H1 (cell line): ENCODE measurements around the gene APOBR. TPM values are rescaled to one million over a fixed set of nuclear protein-coding genes. Genes with fewer than 3 reads are reported as not detected.

Source experiments
- CTCF ChIA-PET: fragments of 300-600 bp; sonication (Branson Sonifier 250); formaldehyde crosslinking; loops from one replicate; lab custom pipeline; 2021; ENCODE audit not compliant: partially characterized antibody; lab: Charles Lee
- POLR2A ChIA-PET: fragments of 300-600 bp; sonication (Branson Sonifier 250); formaldehyde crosslinking; loops from one replicate; lab custom pipeline; 2021; ENCODE audit warnings: inconsistent platforms; ENCODE audit not compliant: partially characterized antibody; lab: Charles Lee
- DNase-seq, 2 experiments: peaks; one replicate each; pipeline versions ENCODE4 v3.0.0 to v3.0.0-alpha.2; 2010 to 2022; ENCODE audit warnings: low spot score in 2 of 2, low read depth in 1 of 2, mixed read lengths in 1 of 2
- FAIRE-seq: peaks from 2 replicates; lab custom pipeline; 2011; peaks lifted over from hg19 to GRCh38; lab: Jason Lieb, UNC
- H2AFZ ChIP-seq: 2 replicates; pipeline ENCODE4 v1.8.1; 2012; ENCODE audit warnings: low read length, inconsistent platforms
- H2AK5ac ChIP-seq: 2 replicates; pipeline ENCODE4 v1.6.1; 2013; ENCODE audit warnings: low read depth, low read length
- H2BK120ac ChIP-seq: replicated peaks from 2 replicates; pipeline ENCODE3; 2013; ENCODE audit warnings: low read depth, low read length, inconsistent platforms
- H2BK12ac ChIP-seq: 2 replicates; pipeline ENCODE4 v1.6.1; 2013; ENCODE audit warnings: low read depth, low read length
- H2BK15ac ChIP-seq: 2 replicates; pipeline ENCODE4 v1.6.1; 2013; ENCODE audit warnings: low read length
- H2BK20ac ChIP-seq: 2 replicates; pipeline ENCODE4 v1.6.1; 2013; ENCODE audit warnings: low read length
- H2BK5ac ChIP-seq: 2 replicates; pipeline ENCODE4 v1.6.1; 2013; ENCODE audit warnings: low read depth, low read length
- H3K14ac ChIP-seq: 2 replicates; pipeline ENCODE4 v1.6.1; 2013; ENCODE audit warnings: inconsistent platforms; ENCODE audit not compliant: insufficient read length
- H3K18ac ChIP-seq: 2 replicates; pipeline ENCODE4 v1.6.1; 2013; ENCODE audit warnings: low read length; ENCODE audit errors: extremely low read depth
- H3K23ac ChIP-seq: 2 replicates; pipeline ENCODE4 v1.6.1; 2013; ENCODE audit warnings: inconsistent platforms; ENCODE audit not compliant: insufficient read length
- H3K23me2 ChIP-seq: 2 replicates; pipeline ENCODE4 v1.6.1; 2013; ENCODE audit warnings: low read depth, low read length
- H3K27ac ChIP-seq: 2 replicates; pipeline ENCODE4 v1.6.1; 2011; ENCODE audit warnings: low read depth, low read length, inconsistent platforms
- H3K27me3 ChIP-seq, 4 experiments: replicated peaks in 1 of 4; 1 replicate in 1 of 4; 2 replicates in 3 of 4; pipeline versions ENCODE4 v1.6.1 to v1.8.1; 2011 to 2013; ENCODE audit warnings: low read length in 3 of 4, mild to moderate bottlenecking in 3 of 4, inconsistent platforms in 2 of 4, mixed read lengths in 2 of 4, moderate library complexity in 1 of 4; ENCODE audit not compliant: control insufficient read depth in 3 of 4, insufficient read depth in 3 of 4; ENCODE audit errors: extremely low read depth in 1 of 4
- H3K36me3 ChIP-seq, 4 experiments: 2 replicates each; pipeline versions ENCODE4 v1.6.1 to v1.8.1; 2011 to 2013; ENCODE audit warnings: mild to moderate bottlenecking in 4 of 4, low read length in 3 of 4, moderate library complexity in 2 of 4, control low read depth in 1 of 4, inconsistent platforms in 1 of 4; ENCODE audit not compliant: insufficient read depth in 4 of 4, control insufficient read depth in 2 of 4
- H3K4ac ChIP-seq: replicated peaks from 2 replicates; pipeline ENCODE3; 2013; ENCODE audit warnings: low read length, low read depth, mixed read lengths, inconsistent platforms; ENCODE audit not compliant: insufficient read length
- H3K4me1 ChIP-seq, 4 experiments: replicated peaks in 1 of 4; 1 replicate in 1 of 4; 2 replicates in 3 of 4; pipeline versions ENCODE4 v1.6.1 to v1.8.1; 2011 to 2013; ENCODE audit warnings: low read length in 3 of 4, inconsistent platforms in 2 of 4, mixed read lengths in 1 of 4; ENCODE audit not compliant: insufficient read depth in 4 of 4, control insufficient read depth in 3 of 4
- H3K4me2 ChIP-seq, 2 experiments: 2 replicates each; pipeline versions ENCODE4 v1.6.1 to v1.8.1; 2011 to 2013; ENCODE audit warnings: low read depth in 2 of 2, low read length in 2 of 2, control low read depth in 1 of 2, inconsistent platforms in 1 of 2, mild to moderate bottlenecking in 1 of 2; ENCODE audit not compliant: insufficient read depth in 1 of 2
- H3K4me3 ChIP-seq, 4 experiments: fragments of 200-600, 300-600 bp in 1 of 4; sonication (generic), shearing (Covaris generic), sonication (Bioruptor Twin) in 1 of 4; 2 replicates each; pipeline versions ENCODE4 v1.5.1 to v1.8.1; 2011 to 2016; ENCODE audit warnings: low read length in 4 of 4, low read depth in 3 of 4, control low read depth in 2 of 4, inconsistent platforms in 2 of 4, mild to moderate bottlenecking in 2 of 4, mixed read lengths in 1 of 4, moderate library complexity in 1 of 4; ENCODE audit not compliant: insufficient read depth in 2 of 4; ENCODE audit errors: extremely low read depth in 1 of 4
- H3K56ac ChIP-seq: replicated peaks from 2 replicates; pipeline ENCODE3; 2013; ENCODE audit warnings: low read depth, mild to moderate bottlenecking, mixed read lengths, low read length, inconsistent platforms; ENCODE audit not compliant: insufficient read length
- H3K79me1 ChIP-seq: 2 replicates; pipeline ENCODE4 v1.6.1; 2013; ENCODE audit warnings: low read depth, low read length, control low read depth
- H3K79me2 ChIP-seq, 2 experiments: 2 replicates each; pipeline versions ENCODE4 v1.6.1 to v1.8.1; 2012 to 2013; ENCODE audit warnings: low read length in 2 of 2, mild to moderate bottlenecking in 2 of 2, inconsistent platforms in 1 of 2; ENCODE audit not compliant: insufficient read depth in 2 of 2, control insufficient read depth in 1 of 2
- H3K9ac ChIP-seq, 4 experiments: replicated peaks in 1 of 4; 1 replicate in 1 of 4; 2 replicates in 3 of 4; pipeline versions ENCODE4 v1.6.1 to v1.8.1; 2011 to 2013; ENCODE audit warnings: low read depth in 3 of 4, low read length in 3 of 4, control low read depth in 2 of 4, mild to moderate bottlenecking in 2 of 4, moderate library complexity in 2 of 4, inconsistent platforms in 1 of 4; ENCODE audit errors: extremely low read depth in 1 of 4
- H3K9me3 ChIP-seq, 2 experiments: 2 replicates each; pipeline versions ENCODE4 v1.6.1 to v1.8.1; 2012 to 2013; ENCODE audit warnings: mild to moderate bottlenecking in 2 of 2, moderate library complexity in 2 of 2, control low read depth in 1 of 2, inconsistent platforms in 1 of 2, low read depth in 1 of 2, low read length in 1 of 2, mixed read lengths in 1 of 2; ENCODE audit not compliant: insufficient read depth in 2 of 2
- H4K20me1 ChIP-seq, 2 experiments: replicated peaks in 1 of 2; 2 replicates each; pipeline versions ENCODE3 to v1.8.1; 2011 to 2013; ENCODE audit warnings: inconsistent platforms in 2 of 2, low read length in 2 of 2, mild to moderate bottlenecking in 1 of 2; ENCODE audit not compliant: insufficient read depth in 2 of 2, control insufficient read depth in 1 of 2
- H4K5ac ChIP-seq: 2 replicates; pipeline ENCODE4 v1.6.1; 2013; ENCODE audit warnings: low read length, low read depth, mixed read lengths, inconsistent platforms; ENCODE audit not compliant: insufficient read length
- H4K8ac ChIP-seq: 2 replicates; pipeline ENCODE4 v1.8.0; 2013; ENCODE audit warnings: mild to moderate bottlenecking, moderate library complexity, low read length, inconsistent platforms; ENCODE audit not compliant: insufficient read depth; ENCODE audit errors: extremely low read depth
- H4K91ac ChIP-seq: replicated peaks from 2 replicates; pipeline ENCODE3; 2013; ENCODE audit warnings: low read length, mixed read lengths, inconsistent platforms; ENCODE audit not compliant: insufficient read length
- CHD1 ChIP-seq: IDR thresholded peaks from 2 replicates; pipeline ENCODE4 v1.6.1; 2012; ENCODE audit warnings: low read depth, low read length, improper control_type of control experiment
- EGR1 ChIP-seq: IDR thresholded peaks from 2 replicates; pipeline ENCODE4 v1.6.1; 2011; ENCODE audit warnings: low read depth, low read length, borderline replicate concordance
- EP300 ChIP-seq, 2 experiments: IDR thresholded peaks; 1 replicate in 1 of 2; 2 replicates in 1 of 2; pipeline ENCODE4 v1.6.1; 2011 to 2012; ENCODE audit warnings: low read depth in 2 of 2, low read length in 2 of 2, mild to moderate bottlenecking in 2 of 2, borderline replicate concordance in 1 of 2, inconsistent platforms in 1 of 2, moderate library complexity in 1 of 2
- KDM1A ChIP-seq: fragments of 200-600, 300-600 bp; sonication (generic); IDR thresholded peaks from 2 replicates; pipeline ENCODE4 v1.7.1; 2016; ENCODE audit warnings: mild to moderate bottlenecking, low read length, borderline replicate concordance
- MAFK ChIP-seq: IDR thresholded peaks from 2 replicates; pipeline ENCODE4 v1.6.1; 2012; ENCODE audit warnings: low read depth, mild to moderate bottlenecking, improper control_type of control experiment, low read length
- MAX ChIP-seq: IDR thresholded peaks from 2 replicates; pipeline ENCODE4 v1.6.1; 2012; ENCODE audit warnings: inconsistent platforms
- RAD21 ChIP-seq, 2 experiments: IDR thresholded peaks in 1 of 2; conservative IDR thresholded peaks in 1 of 2; 2 replicates each; pipeline ENCODE4 v1.6.1; 2011; ENCODE audit warnings: low read depth in 2 of 2, low read length in 2 of 2, improper control_type of control experiment in 1 of 2, inconsistent platforms in 1 of 2, mild to moderate bottlenecking in 1 of 2, moderate library complexity in 1 of 2
- SIRT6 ChIP-seq: IDR thresholded peaks from one replicate; pipeline ENCODE4 v1.7.1; 2012; ENCODE audit warnings: low read length, inconsistent platforms
- SP4 ChIP-seq: IDR thresholded peaks from 2 replicates; pipeline ENCODE4 v1.6.1; 2012; ENCODE audit warnings: low read length, inconsistent platforms
- WGBS, 2 experiments: shearing (Covaris generic) in 1 of 2; methylation state at CpG; one replicate each; pipeline versions ENCODE4 v1.1.6 to v1.1.7; 2013 to 2015; ENCODE audit warnings: low lambda C conversion rate in 2 of 2, mixed read lengths in 2 of 2, inconsistent platforms in 1 of 2, low coverage in 1 of 2, missing lambda C conversion rate in 1 of 2; ENCODE audit not compliant: insufficient replicate concordance in 2 of 2, insufficient coverage in 1 of 2, insufficient read length in 1 of 2; ENCODE audit errors: extremely low coverage in 1 of 2, missing lambda C conversion rate in 1 of 2; 5-methylcytosine and 5-hydroxymethylcytosine counted together
- polyA plus RNA-seq, 7 experiments: library from polyadenylated mRNA; depleted of rRNA in 3 of 7; stranded (reverse) in 5 of 7; unstranded in 2 of 7; fragments of >200 nt in 5 of 7; fragments of 200-250 nt in 2 of 7; gene quantifications; 1 replicate in 5 of 7; 2 replicates in 1 of 7; 4 replicates in 1 of 7; pipeline versions ENCODE4 v1.2.1 to v1.2.3, GENCODE V29; 2011 to 2013; ENCODE audit warnings: missing spikeins in 2 of 7, mixed read lengths in 2 of 7
- total RNA-seq: library from RNA; stranded (reverse); fragmentation: NEBNext Ultra II Directional; extraction: Animal tissue kit (Norgen Biotek cat#: 25700); gene quantifications from 2 replicates; pipeline ENCODE4 v1.2.1, GENCODE V29; 2021

Gene APOBR
- total and polyA plus RNA-seq, 2 of the 8 experiments (the other 6 are each of a cell fraction or from before 2014, with no cell fraction given): not detected

GRCh38 chr16:28520672-28521071, 26.2 kb downstream of the APOBR start:
- FAIRE-seq (no peak), DNase-seq (no peak)
- no peaks in the 10 kb centered on the region for H3K23me2 ChIP-seq
- no peak overlapping the region for H3K27ac ChIP-seq
- no peak overlapping the region for H3K4ac ChIP-seq
- H3K56ac ChIP-seq: no peak overlapping the region
- H3K27me3 ChIP-seq: no peaks in the 10 kb centered on the region
- H2AK5ac ChIP-seq: no peak overlapping the region
- no peak overlapping the region for H2BK20ac ChIP-seq
- ChIA-PET CTCF (interaction anchor here (0.6 kb wide), 1 partner anchor 243 kb away, joined by 3 read pairs; no protein-coding TSS in a partner anchor), POLR2A (no interaction called here)
- H2BK15ac ChIP-seq: no peak overlapping the region
- H3K18ac ChIP-seq: no peak overlapping the region
- no peak overlapping the region for H3K14ac ChIP-seq
- H2BK5ac ChIP-seq: no peak overlapping the region
- H3K79me2 ChIP-seq: no peaks in the 10 kb centered on the region
- 83% methylated on average over 7 of the region's 7 CpGs; no CpG with 5 or more reads in 1 of the 2 experiments for WGBS, 2 experiments
- no peaks in the 10 kb centered on the region for H3K9me3 ChIP-seq
- no peak overlapping the region for H4K5ac ChIP-seq
- no peak overlapping the region for H2BK12ac ChIP-seq
- no peak overlapping the region for H2AFZ ChIP-seq
- H3K4me1 ChIP-seq: no peaks in the 10 kb centered on the region
- no peak overlapping the region for H3K9ac ChIP-seq
- H3K4me3 ChIP-seq: no peak overlapping the region
- H4K91ac ChIP-seq: no peak overlapping the region
- no peak overlapping the region for H3K4me2 ChIP-seq
- no peaks in the 10 kb centered on the region for H3K36me3 ChIP-seq
- H3K79me1 ChIP-seq: no peaks in the 10 kb centered on the region
- H4K20me1 ChIP-seq: no peaks in the 10 kb centered on the region
- no peak overlapping the region for H4K8ac ChIP-seq
- H3K23ac ChIP-seq: no peak overlapping the region
- no peak overlapping the region for H2BK120ac ChIP-seq
- TF ChIP-seq KDM1A: no peak
- TF ChIP-seq EP300 (IDR thresholded peaks at IDR 0.05; ENCODE audit: borderline replicate concordance in 1 of 2, low read depth in 2 of 2, low read length in 2 of 2): no peak
- TF ChIP-seq RAD21 (IDR thresholded peaks at IDR 0.05 in 1 of 2, conservative IDR thresholded peaks at IDR 0.05 in 1 of 2; ENCODE audit: low read depth in 2 of 2, low read length in 2 of 2): no peak
- no peak for TF ChIP-seq EGR1
- no peak for TF ChIP-seq CHD1
- TF ChIP-seq MAFK: no peak
- TF ChIP-seq SP4: no peak
- TF ChIP-seq MAX: no peak
- TF ChIP-seq SIRT6: no peak
